PC-9 (cell line): Measurements from ENCODE around the gene SLC6A17. TPM values are rescaled to one million over a fixed set of nuclear protein-coding genes. Genes with fewer than 3 reads are reported as not detected.
A peak's percentile ranks its signal among the peaks of the same experiment; 100 is the strongest.

Experiments used
- BruUV-seq: library from RNA; stranded (reverse); fragments of 400-500 nt; replicated peaks from 2 replicates; lab custom pipeline; 2021; lab: Mats Ljungman, UMichigan
- CTCF ChIA-PET: fragments of 300-600 bp; sonication (Branson Sonifier 250); formaldehyde crosslinking; loops from one replicate; lab custom pipeline; 2022; ENCODE audit warnings: antibody characterized with exemption; lab: Charles Lee
- POLR2A ChIA-PET: fragments of 300-600 bp; sonication (Branson Sonifier 250); formaldehyde crosslinking; loops from one replicate; lab custom pipeline; 2022; ENCODE audit warnings: antibody characterized with exemption; ENCODE audit not compliant: unreplicated experiment; lab: Charles Lee
- DNase-seq, 2 experiments: peaks; one replicate each; pipeline versions ENCODE4 v3.0.0 to v3.0.0-alpha.2; 2015 to 2022; ENCODE audit warnings: mixed read lengths in 1 of 2
- H2AFZ ChIP-seq: fragments of 200-600 bp; sonication (generic); 2 replicates; pipeline ENCODE4 v1.8.1; 2017; ENCODE audit warnings: antibody characterized with exemption
- H3F3A ChIP-seq: fragments of 200-600 bp; sonication (generic); 2 replicates; pipeline ENCODE4 v1.8.1; 2017; ENCODE audit warnings: antibody characterized with exemption, mild to moderate bottlenecking, low read depth; ENCODE audit not compliant: insufficient read depth
- H3K27ac ChIP-seq: fragments of 200-600 bp; sonication (generic); 2 replicates; pipeline ENCODE4 v1.6.1; 2016; ENCODE audit warnings: mixed run types
- H3K27me3 ChIP-seq: fragments of 200-600 bp; sonication (generic); 2 replicates; pipeline ENCODE4 v1.6.1; 2016; ENCODE audit warnings: low read depth, mixed run types; ENCODE audit not compliant: insufficient read depth
- H3K36me3 ChIP-seq: fragments of 200-600 bp; sonication (generic); 2 replicates; pipeline ENCODE4 v1.6.1; 2016; ENCODE audit warnings: low read depth, mixed run types
- H3K4me1 ChIP-seq: fragments of 200-600 bp; sonication (generic); replicated peaks from 2 replicates; pipeline ENCODE4 v1.6.1; 2016; ENCODE audit warnings: mixed run types; ENCODE audit not compliant: insufficient read depth
- H3K4me2 ChIP-seq: fragments of 200-600 bp; sonication (generic); 2 replicates; pipeline ENCODE4 v1.6.1; 2017; ENCODE audit warnings: mixed run types
- H3K4me3 ChIP-seq: fragments of 200-600 bp; sonication (generic); 2 replicates; pipeline ENCODE4 v1.6.1; 2016; ENCODE audit warnings: mixed run types
- H3K79me2 ChIP-seq: fragments of 200-600 bp; sonication (generic); 2 replicates; pipeline ENCODE4 v1.6.1; 2017; ENCODE audit warnings: low read depth, mixed run types
- H3K9me2 ChIP-seq: fragments of 200-600 bp; sonication (generic); 2 replicates; pipeline ENCODE4 v1.8.1; 2017; ENCODE audit warnings: mild to moderate bottlenecking; ENCODE audit not compliant: insufficient read depth
- H3K9me3 ChIP-seq: fragments of 200-600 bp; sonication (generic); 2 replicates; pipeline ENCODE4 v1.8.1; 2016; ENCODE audit warnings: low read depth; ENCODE audit not compliant: insufficient read depth
- H4K20me1 ChIP-seq: fragments of 200-600 bp; sonication (generic); 2 replicates; pipeline ENCODE4 v1.8.1; 2017; ENCODE audit not compliant: insufficient read depth
- CTCF ChIP-seq: fragments of 200-600 bp; sonication (generic); conservative IDR thresholded peaks from 2 replicates; pipeline ENCODE4 v1.6.1; 2017; ENCODE audit warnings: mixed run types, antibody characterized with exemption, mild to moderate bottlenecking, moderate library complexity
- EZH2 ChIP-seq: fragments of 200-600 bp; sonication (generic); IDR thresholded peaks from 2 replicates; pipeline ENCODE4 v1.8.0; 2017; ENCODE audit warnings: antibody characterized with exemption, low read depth
- intact Hi-C: fragments of 100-400 bp; cut with micrococcal nuclease; formaldehyde crosslinking; loops from one replicate; pipeline ENCODE4 v1.10.0; 2022; ENCODE audit not compliant: unreplicated experiment
- total RNA-seq: library from RNA; stranded (reverse); gene quantifications from 2 replicates; pipeline ENCODE4 v1.2.3, GENCODE V29; 2021

Gene SLC6A17
- total RNA-seq, 1 experiment from 2014 or later: 4.5 TPM

GRCh38 chr1:110200666-110201065, 50.4 kb downstream of the SLC6A17 start:
- H3K27ac ChIP-seq: no peak overlapping the region
- H3K9me3 ChIP-seq: no peaks in the 10 kb centered on the region
- POLR2A ChIA-PET: no interaction called here
- no peaks in the 10 kb centered on the region for H3K79me2 ChIP-seq
- H3K4me3 ChIP-seq: no peak overlapping the region
- H2AFZ ChIP-seq: no peak overlapping the region
- H3K27me3 ChIP-seq: no peaks in the 10 kb centered on the region
- H3K36me3 ChIP-seq: no peaks in the 10 kb centered on the region
- CTCF ChIA-PET: interaction anchor here (1.4 kb wide), 1 partner anchor 259 kb away, joined by 4 read pairs; no protein-coding TSS in a partner anchor
- no peaks in the 10 kb centered on the region for H4K20me1 ChIP-seq
- peaks cover 35% of the 10 kb centered on the region for H3K4me1 ChIP-seq
- BruUV-seq: no TSS peak
- H3K9me2 ChIP-seq: no peaks in the 10 kb centered on the region
- DNase-seq: no peak
- peaks cover 18% of the 10 kb centered on the region for H3F3A ChIP-seq
- intact Hi-C loops: loop anchor here (5.0 kb wide), 2 partner anchors 148 to 212 kb away; no protein-coding TSS in a partner anchor
- no peak overlapping the region for H3K4me2 ChIP-seq
- TF ChIP-seq CTCF (no peak), EZH2 (no peak)

- peaks cover 17% of the 10 kb centered on the region for H3F3A ChIP-seq
- ChIA-PET CTCF (interaction anchor here (0.6 to 1.4 kb wide), 5 partner anchors 207 to 866 kb away, joined by 3 to 21 read pairs (median 5); no protein-coding TSS in a partner anchor), POLR2A (no interaction called here)
- no peaks in the 10 kb centered on the region for H4K20me1 ChIP-seq
- H3K79me2 ChIP-seq: no peaks in the 10 kb centered on the region
- intact Hi-C loops: loop anchor here (5.0 kb wide), 2 partner anchors 149 to 211 kb away; no protein-coding TSS in a partner anchor
- no peak for TF ChIP-seq EZH2
- no peak overlapping the region for H3K4me3 ChIP-seq
- H3K27ac ChIP-seq: no peak overlapping the region
- no peak overlapping the region; the same call in 1 of the 2 replicates for H3K4me2 ChIP-seq
- no peaks in the 10 kb centered on the region for H3K9me3 ChIP-seq
- no peak for DNase-seq
- H3K4me1 ChIP-seq: peaks cover 35% of the 10 kb centered on the region
- no TSS peak for BruUV-seq
- no peaks in the 10 kb centered on the region for H3K9me2 ChIP-seq
- no peak overlapping the region for H2AFZ ChIP-seq
- no peaks in the 10 kb centered on the region for H3K36me3 ChIP-seq
- H3K27me3 ChIP-seq: no peaks in the 10 kb centered on the region
Measured at GRCh38 chr1:110201157-110201825, 51.0 kb downstream of the SLC6A17 start.

GRCh38 chr1:110203021-110203661, 52.8 kb downstream of the SLC6A17 start:
- BruUV-seq: no TSS peak
- no peak overlapping the region for H3K4me3 ChIP-seq
- H3K36me3 ChIP-seq: no peaks in the 10 kb centered on the region
- intact Hi-C loops: loop anchor here (1.0 to 5.0 kb wide), 6 partner anchors 109 to 412 kb away; no protein-coding TSS in a partner anchor
- no peaks in the 10 kb centered on the region for H4K20me1 ChIP-seq
- no peaks in the 10 kb centered on the region for H3K27me3 ChIP-seq
- H3K9me2 ChIP-seq: no peaks in the 10 kb centered on the region
- no peak overlapping the region for H2AFZ ChIP-seq
- POLR2A ChIA-PET: interaction anchor here (0.7 kb wide), 1 partner anchor 274 kb away, joined by 4 read pairs; no protein-coding TSS in a partner anchor
- H3F3A ChIP-seq: peaks cover 16% of the 10 kb centered on the region
- no peaks in the 10 kb centered on the region for H3K79me2 ChIP-seq
- H3K4me1 ChIP-seq: peaks cover 35% of the 10 kb centered on the region
- H3K4me2 ChIP-seq: peak overlapping the region; percentile 51
- TF ChIP-seq EZH2: no peak
- TF ChIP-seq CTCF: peak; percentile 99
- H3K9me3 ChIP-seq: no peaks in the 10 kb centered on the region
- peak overlapping the region; percentile 19 for H3K27ac ChIP-seq
- CTCF ChIA-PET: interaction anchor here (0.6 to 1.7 kb wide), 5 partner anchors 34 to 293 kb away, joined by 3 to 16 read pairs (median 10); no protein-coding TSS in a partner anchor
- peak; percentile 55 to 83 for DNase-seq
